Psoas muscle (tissue), 8 donors: ENCODE results near the gene SEZ6L. TPM values are rescaled to one million over a fixed set of nuclear protein-coding genes. Genes with fewer than 3 reads are reported as not detected.

Experiments used
- ATAC-seq, 4 donors: fragments of 200-7000 bp; cut with Tn5 transposase; one replicate each; pipeline ENCODE4 v1.9.1; 2020; ENCODE audit warnings: moderate library complexity in 3 of 4, mild to moderate bottlenecking in 2 of 4
- DNase-seq, 2 donors: peaks; one replicate each; pipeline ENCODE4 v3.0.0-alpha.2; 2020
- H3K27ac ChIP-seq: fragments of 200-600 bp; one replicate; pipeline ENCODE4 v1.8.0; 2022
- H3K27me3 ChIP-seq, 3 donors: fragments of 200-600 bp in 1 of 3; one replicate each; pipeline versions ENCODE4 v1.6.1 to v1.8.0; 2013 to 2022; ENCODE audit warnings: low read length in 2 of 3, mild to moderate bottlenecking in 2 of 3, moderate library complexity in 1 of 3; ENCODE audit not compliant: insufficient read depth in 3 of 3
- H3K36me3 ChIP-seq, 2 donors: fragments of 200-600 bp in 1 of 2; one replicate each; pipeline versions ENCODE4 v1.6.1 to v1.8.0; 2013 to 2022; ENCODE audit warnings: low read depth in 1 of 2, mild to moderate bottlenecking in 1 of 2, moderate library complexity in 1 of 2; ENCODE audit not compliant: insufficient read depth in 1 of 2
- H3K4me1 ChIP-seq: fragments of 200-600 bp; one replicate; pipeline ENCODE4 v1.8.0; 2022
- H3K4me3 ChIP-seq: fragments of 200-600 bp; one replicate; pipeline ENCODE4 v1.8.0; 2022; ENCODE audit warnings: mild to moderate bottlenecking
- H3K9me3 ChIP-seq: fragments of 200-600 bp; one replicate; pipeline ENCODE4 v1.8.0; 2022
- CTCF ChIP-seq: fragments of 200-600 bp; IDR thresholded peaks from one replicate; pipeline ENCODE4 v1.8.0; 2022; ENCODE audit warnings: antibody characterized with exemption
- WGBS, 3 donors: extraction: QIAGEN DNeasy Blood & Tissue Kit; methylation state at CpG; one replicate each; pipeline versions ENCODE4 v1.1.6 to v1.1.7; 2013; 5-methylcytosine and 5-hydroxymethylcytosine counted together
- intact Hi-C, 2 donors: fragments of 100-400 bp; cut with DNase I; formaldehyde crosslinking; loops; one replicate each; pipeline versions ENCODE4 v1.11.0 to v1.14.2; 2022
- polyA plus RNA-seq, 3 donors: library from polyadenylated mRNA; stranded (reverse); fragments of 200-250 nt; gene quantifications; one replicate each; pipeline ENCODE4 v1.2.3, GENCODE V29; 2013
- total RNA-seq, 4 donors: library from RNA; stranded (reverse); fragmentation: NEBNext Ultra II Directional in 2 of 4; extraction: Animal tissue kit (Norgen Biotek cat#: 25700) in 2 of 4; gene quantifications; one replicate each; pipeline versions ENCODE4 v1.2.1 to v1.2.4, GENCODE V29; 2021 to 2023
- donor health status: healthy with polysubstance abuse.
- donor health status: DM: no; HTN: no; CAD: no; lungs with moderate emphysema.
- donor health status: Bipolar disorder and iron deficiency.
- donor health status: healthy.
- donor health status: DM: yes; HTN: yes; CAD: no.
- donor health status: DM: no; HTN: no; CAD: no.
- donor health status: DM: no; HTN: no; CAD: no.
- donor health status: DM: yes; HTN: yes; CAD: no.

SEZ6L gene
- total and polyA plus RNA-seq, 7 donors, result 0.04 to 0.06 TPM; not detected in 5

- no peaks in the 10 kb centered on the region for H3K9me3 ChIP-seq
- H3K36me3 ChIP-seq, result no peaks in the 10 kb centered on the region
- H3K27me3 ChIP-seq, result peaks cover 2 to 32% (median 4%) of the 10 kb centered on the region in 3 donors
- 78 to 82% (median 80%) methylated on average over 3 of the region's 3 CpGs for WGBS, 3 donors
- intact Hi-C loops, result no loop called here
- no peak for DNase-seq
- no peak for ATAC-seq
- H3K4me1 ChIP-seq, result no peaks in the 10 kb centered on the region
- no peak overlapping the region for H3K4me3 ChIP-seq
- no peak for TF ChIP-seq CTCF
- H3K27ac ChIP-seq, result no peak overlapping the region
Measured at GRCh38 chr22:26304730-26305129, 135.5 kb downstream of the SEZ6L start.

DNA sequence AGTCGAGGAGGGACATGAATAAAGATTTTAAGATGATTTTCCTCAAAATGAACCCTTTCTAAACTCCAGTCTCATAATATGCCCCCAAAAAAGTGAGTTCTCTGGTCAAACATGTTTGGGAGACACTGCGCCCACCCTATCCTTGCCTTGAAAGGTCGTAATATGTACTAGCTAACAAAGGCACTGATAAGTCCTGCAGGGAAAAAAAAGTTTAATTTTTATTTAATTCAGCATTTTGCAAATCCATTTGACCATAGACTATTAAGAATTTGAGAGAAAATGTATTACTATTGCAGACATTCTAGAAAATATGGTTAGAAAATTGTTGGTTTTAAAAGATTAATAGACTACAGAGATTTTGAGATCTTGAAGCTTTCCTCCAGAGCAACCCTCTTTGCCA, 139.2 kb downstream of the SEZ6L start:
- Histone ChIP-seq H3K36me3 (no peaks in the 10 kb centered on the region), H3K9me3 (no peaks in the 10 kb centered on the region), H3K27me3 (peaks cover 0 to 27% (median 2%) of the 10 kb centered on the region in 3 donors), H3K27ac (no peak overlapping the region), H3K4me3 (no peak overlapping the region), H3K4me1 (no peaks in the 10 kb centered on the region)
- ATAC-seq (no peak), DNase-seq (no peak)
- intact Hi-C loops, result no loop called here
- 68 to 76% (median 74%) methylated on average over 3 of the region's 3 CpGs for WGBS, 3 donors
- no peak for TF ChIP-seq CTCF

DNA sequence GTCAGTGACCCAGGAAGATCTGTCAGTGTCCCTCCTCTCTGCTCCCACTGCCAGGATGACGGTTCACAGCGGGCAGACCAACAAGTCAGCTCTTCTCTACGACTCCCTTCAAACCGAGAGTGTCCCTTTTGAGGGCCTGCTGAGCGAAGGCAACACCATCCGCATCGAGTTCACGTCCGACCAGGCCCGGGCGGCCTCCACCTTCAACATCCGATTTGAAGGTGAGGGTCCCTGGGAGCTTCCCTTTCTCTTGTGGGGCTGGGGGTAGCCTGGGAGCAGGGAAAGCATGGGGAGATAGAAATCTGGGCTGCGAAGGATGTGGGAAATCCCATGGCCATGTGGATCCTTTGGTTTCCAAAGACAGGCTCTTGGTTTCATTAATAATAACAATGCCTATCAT, 141.4 kb downstream of the SEZ6L start:
- intact Hi-C loops, result no loop called here
- DNase-seq, result no peak
- Histone ChIP-seq H3K4me1 (no peaks in the 10 kb centered on the region), H3K27ac (no peak overlapping the region), H3K36me3 (no peaks in the 10 kb centered on the region), H3K27me3 (peaks cover 0 to 11% (median 2%) of the 10 kb centered on the region in 3 donors), H3K9me3 (no peaks in the 10 kb centered on the region), H3K4me3 (no peak overlapping the region)
- ATAC-seq, result no peak
- TF ChIP-seq CTCF, result no peak
- 93 to 98% (median 93%) methylated on average over 13 of the region's 13 CpGs for WGBS, 3 donors

DNA sequence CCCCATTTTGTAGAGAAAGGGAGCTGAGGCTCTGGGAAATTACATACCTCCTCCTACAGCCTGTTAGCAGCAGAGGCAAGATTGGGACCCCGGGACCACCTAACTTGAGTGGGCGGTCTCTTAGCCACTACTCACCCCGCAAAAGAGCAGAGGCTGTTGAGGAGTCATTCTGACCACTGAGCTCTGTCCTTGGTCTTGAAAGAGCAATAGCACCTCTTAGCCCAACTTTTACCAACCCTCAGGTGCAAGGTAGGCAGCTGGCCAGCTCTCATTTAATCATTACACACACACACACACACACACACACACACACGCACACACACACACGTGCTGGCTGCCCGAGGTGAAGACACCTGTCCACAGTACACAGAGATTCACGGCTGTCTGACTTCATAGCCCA, 144.0 kb downstream of the SEZ6L start:
- ATAC-seq, result no peak
- no peak for DNase-seq
- WGBS, 3 donors, result 56 to 70% (median 69%) methylated on average over 7 of the region's 7 CpGs
- Histone ChIP-seq H3K4me1 (no peaks in the 10 kb centered on the region), H3K27me3 (peaks cover 0 to 4% (median 0%) of the 10 kb centered on the region in 3 donors), H3K36me3 (no peaks in the 10 kb centered on the region), H3K27ac (no peak overlapping the region), H3K9me3 (no peaks in the 10 kb centered on the region), H3K4me3 (no peak overlapping the region)
- intact Hi-C loops, result no loop called here
- no peak for TF ChIP-seq CTCF

DNA sequence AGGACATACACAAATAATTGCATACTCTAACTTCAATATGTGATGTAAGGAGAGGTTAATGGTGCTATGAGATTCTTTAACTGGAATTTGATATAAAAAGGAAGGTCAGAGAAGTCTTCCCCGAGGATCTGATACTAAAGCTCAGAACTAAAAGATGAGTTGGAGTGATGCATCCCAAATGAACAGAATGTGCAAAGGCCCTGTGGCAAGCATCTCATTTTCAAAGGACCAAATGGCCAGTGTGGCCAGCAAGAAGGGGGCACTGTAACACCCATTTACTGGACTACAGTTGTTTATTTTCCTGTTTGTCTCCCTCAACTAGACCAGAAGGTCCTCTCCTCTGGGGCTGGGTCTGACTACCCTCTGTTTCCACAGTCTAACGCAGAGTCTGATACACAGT, 144.9 kb downstream of the SEZ6L start:
- no peaks in the 10 kb centered on the region for H3K27me3 ChIP-seq
- no peak for DNase-seq
- no peak for ATAC-seq

More for the DNA sequence above, 144.9 kb downstream of the SEZ6L start:
- Histone ChIP-seq H3K27ac (no peak overlapping the region), H3K9me3 (no peaks in the 10 kb centered on the region), H3K4me3 (no peak overlapping the region), H3K4me1 (no peaks in the 10 kb centered on the region), H3K36me3 (no peaks in the 10 kb centered on the region)
- intact Hi-C loops, result no loop called here
- TF ChIP-seq CTCF, result no peak
- 78 to 83% (median 81%) methylated on average over 2 of the region's 2 CpGs for WGBS, 3 donors
